ENCODE results near the gene GYS1.

GYS1 gene

DNA sequence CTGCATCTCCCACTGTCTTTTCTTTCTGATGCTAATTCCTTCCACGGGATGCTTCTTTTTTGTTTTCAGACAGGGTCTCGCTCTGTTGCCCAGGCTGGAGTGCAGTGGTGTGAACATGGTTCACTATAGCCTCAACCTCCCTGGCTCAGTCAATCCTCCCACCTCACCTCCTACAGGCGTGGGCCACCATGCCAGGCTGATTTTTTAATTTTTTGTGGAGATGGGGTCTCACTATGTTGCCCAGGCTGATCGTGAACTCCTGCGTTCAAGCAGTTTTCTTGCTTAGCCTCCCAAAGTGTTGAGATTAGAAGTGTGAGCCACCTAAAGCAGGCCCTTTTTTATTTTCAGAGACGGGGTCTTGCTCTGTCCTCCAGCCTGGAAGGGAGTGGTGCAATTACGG lies 4.8 kb downstream of the GYS1 start:
- no peak for DNase-seq

DNA sequence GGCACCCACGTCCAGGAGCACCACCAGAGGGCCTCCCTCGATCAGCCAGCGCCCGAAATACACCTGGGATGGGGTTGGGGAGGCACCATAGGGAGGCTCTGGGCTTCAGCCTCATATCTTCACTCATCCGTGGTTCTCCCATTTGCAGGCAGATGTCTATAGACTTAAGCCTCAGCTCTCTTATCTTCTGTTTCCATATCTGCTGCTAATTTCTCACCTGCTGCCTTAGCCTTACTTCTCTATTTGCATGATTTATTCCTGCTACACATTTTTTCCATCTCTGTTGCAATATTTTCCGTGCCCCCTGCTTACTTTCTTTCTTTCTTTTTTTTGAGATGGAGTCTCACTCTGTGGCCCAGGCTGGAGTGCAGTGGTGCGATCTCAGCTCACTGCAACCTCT lies 5.8 kb downstream of the GYS1 start:
- no peak for DNase-seq

- no peak for DNase-seq
Observed at GRCh38 chr19:48986211-48986610, 6.9 kb downstream of the GYS1 start.

DNA sequence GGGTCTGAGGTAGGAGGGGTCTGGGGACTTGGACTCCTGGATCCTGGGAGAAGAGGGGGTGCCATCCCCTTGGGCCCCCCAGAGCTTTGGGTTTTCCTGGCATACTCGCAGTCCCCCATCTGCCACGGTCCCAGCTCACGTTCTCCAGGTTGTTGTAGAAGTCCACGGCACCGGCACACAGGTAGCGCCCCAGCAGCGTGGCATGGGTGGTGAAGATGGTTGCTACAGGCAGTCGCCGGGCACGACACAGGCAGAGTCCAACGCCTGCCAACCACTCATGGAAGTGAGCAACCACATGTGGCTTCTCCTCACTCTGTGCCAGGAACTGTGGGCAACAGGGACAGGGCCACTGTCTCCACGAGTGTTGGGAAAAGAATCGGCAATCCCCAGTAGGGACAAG lies 7.4 kb downstream of the GYS1 start:
- DNase-seq, result no peak

DNA sequence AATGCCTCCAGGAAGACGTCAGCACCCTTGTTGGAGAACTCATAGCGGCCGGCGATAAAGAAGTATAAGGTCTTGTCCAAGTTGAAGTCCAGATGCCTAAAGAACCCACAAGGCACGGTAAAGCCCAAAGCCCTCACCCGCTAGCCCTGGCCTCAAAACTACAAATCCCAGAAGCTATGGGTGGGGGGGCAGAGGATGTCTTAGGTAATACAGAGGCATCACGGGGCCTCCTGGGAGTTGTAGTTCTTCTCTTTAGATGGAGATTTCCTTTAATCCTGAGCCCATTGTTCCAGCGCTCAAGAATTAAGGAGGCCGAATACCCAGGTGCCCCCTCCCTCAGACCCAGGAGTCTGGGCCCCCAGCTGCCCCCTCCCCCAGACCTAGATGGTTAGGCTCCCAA lies 10.8 kb downstream of the GYS1 start:
- DNase-seq, result no peak

- no peak for DNase-seq
Observed at GRCh38 chr19:48977061-48977460, 16.0 kb downstream of the GYS1 start.

GRCh38 chr19:48975947-48976847 lies 16.9 kb downstream of the GYS1 start:
- DNase-seq, result peak; percentile 58

GRCh38 chr19:48970923-48971395 lies 22.1 kb downstream of the GYS1 start:
- DNase-seq, result peak; percentile 83

GRCh38 chr19:48970139-48970766 lies 22.9 kb downstream of the GYS1 start:
- DNase-seq, result no peak

DNA sequence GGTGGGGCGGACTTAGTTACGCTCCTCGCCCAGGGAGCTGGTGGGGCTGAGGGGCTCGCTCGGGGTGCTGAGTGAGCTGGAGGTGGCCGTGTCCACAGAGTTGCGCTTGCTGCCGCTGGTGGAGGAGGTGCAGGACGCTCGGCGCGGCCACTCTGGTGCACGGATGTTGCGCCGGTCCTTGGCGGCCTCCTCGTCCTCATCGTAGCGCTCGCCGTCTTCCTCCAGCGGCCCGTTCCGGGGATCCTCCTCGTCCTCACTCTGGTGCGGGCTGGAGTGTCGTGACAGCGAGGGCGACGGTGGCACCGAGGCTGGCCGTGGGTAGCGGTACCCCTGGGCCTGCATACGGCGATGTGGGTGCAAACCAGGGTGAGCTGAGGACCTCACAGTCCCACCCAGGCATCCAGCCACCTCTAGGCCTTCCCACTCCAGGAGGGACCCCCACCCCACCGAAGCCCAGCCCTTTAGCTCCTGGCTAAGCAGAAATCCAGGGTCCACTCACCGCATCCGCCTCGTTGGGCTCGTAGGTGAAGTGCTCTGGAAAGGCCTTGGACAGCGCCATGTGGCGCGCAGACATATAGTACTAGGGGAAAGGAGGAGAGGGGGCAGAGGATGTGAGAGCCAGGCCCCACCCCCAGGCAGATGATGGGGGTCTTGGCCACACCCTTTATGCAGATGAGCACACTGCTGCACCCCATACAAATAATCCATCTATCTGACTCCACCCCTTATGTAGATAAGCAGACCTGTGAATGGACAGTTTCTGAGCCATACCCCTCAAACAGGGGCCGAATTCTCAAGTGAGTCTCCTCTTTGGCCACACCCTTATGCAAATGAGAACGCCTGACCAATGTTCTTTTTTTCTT lies 23.6 kb downstream of the GYS1 start:
- no peak for DNase-seq

GRCh38 chr19:48968813-48969218 lies 24.3 kb downstream of the GYS1 start:
- DNase-seq, result no peak

DNA sequence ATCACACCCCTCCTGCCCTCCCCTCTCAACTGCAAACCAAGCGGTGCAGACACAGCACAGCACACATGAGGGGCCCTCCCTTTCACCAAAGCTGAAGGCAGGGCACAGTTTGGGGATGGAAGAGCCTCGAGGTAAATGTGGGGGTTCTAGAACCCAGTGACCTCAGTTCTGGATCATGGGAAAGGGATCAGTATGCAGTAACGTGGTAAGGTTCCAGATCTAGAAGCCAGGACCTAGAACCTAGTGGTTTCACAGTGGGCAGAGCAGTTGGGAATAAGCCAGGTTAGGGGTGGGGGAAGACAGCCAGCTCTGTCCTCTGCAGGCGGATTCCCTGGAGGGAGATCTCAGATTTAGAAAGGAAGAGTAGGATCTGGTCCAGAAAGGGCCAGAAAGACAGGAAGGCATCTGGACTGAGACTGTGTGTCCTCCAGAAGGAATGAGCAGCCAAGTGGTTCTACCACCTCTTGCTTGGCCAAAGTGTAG lies 24.9 kb downstream of the GYS1 start:
- no peak for DNase-seq

GRCh38 chr19:48967346-48968178 lies 25.5 kb downstream of the GYS1 start:
- peak; percentile 37 for DNase-seq

DNA sequence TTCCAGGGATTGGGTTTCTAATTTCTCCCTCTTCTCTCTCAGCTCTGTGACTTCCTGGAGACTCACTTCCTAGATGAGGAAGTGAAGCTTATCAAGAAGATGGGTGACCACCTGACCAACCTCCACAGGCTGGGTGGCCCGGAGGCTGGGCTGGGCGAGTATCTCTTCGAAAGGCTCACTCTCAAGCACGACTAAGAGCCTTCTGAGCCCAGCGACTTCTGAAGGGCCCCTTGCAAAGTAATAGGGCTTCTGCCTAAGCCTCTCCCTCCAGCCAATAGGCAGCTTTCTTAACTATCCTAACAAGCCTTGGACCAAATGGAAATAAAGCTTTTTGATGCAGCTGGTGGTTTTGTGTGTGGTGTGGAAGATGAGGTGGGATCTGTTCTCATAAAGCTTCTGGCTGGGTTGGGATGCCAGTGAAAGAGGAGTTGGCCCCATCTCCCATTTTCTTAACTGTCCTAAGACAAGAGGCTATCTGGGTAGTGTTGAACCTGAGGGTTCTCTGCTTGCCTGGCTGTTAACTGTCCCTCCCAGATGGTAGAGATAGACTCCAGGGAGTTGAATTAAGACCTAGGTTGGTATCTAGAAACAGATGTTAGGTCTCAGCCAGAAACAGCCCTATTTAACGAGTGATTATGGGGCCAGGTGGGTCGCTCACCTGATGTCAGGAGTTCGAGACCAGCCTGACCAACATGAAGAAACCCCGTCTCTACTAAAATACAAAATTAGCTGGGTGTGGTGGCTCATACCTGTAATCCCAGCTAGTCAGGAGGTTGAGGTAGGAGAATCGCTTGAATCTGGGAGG lies 26.4 kb downstream of the GYS1 start:
- no peak for DNase-seq

DNA sequence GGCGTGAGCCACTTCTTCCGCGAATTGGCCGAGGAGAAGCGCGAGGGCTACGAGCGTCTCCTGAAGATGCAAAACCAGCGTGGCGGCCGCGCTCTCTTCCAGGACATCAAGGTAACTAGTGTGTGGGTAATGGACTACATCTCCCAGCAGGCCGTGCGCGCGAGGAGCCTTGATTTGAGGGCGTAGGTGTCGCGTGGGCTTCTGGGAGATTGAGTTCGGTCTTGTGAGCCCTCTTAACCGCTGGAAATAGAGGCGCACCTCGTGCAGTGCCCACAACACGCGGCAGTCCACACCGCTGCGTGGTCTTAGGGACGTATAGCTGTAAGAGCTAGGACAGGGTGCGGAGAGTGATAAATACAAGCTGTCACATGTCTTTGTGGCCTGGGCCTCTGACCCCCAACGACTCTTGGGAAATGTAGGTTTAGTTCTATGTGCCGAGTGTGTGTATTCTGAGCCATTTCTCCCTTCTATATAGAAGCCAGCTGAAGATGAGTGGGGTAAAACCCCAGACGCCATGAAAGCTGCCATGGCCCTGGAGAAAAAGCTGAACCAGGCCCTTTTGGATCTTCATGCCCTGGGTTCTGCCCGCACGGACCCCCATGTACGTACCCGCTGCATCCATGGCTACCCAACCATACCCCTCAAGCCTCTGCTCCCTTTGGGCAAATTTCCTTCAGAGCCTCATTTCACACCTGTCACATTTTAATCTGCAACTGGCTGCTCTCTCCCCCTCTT lies 27.1 kb downstream of the GYS1 start:
- DNase-seq, result peak; percentile 91

- peak; percentile 93 for DNase-seq
Observed at GRCh38 chr19:48965040-48965805, 27.9 kb downstream of the GYS1 start, which contains the start of gene FTL. Gene FTL, plus strand, starts transcription at chr19:48965309. Its CDS starts 199 bp downstream, at chr19:48965508.

DNA sequence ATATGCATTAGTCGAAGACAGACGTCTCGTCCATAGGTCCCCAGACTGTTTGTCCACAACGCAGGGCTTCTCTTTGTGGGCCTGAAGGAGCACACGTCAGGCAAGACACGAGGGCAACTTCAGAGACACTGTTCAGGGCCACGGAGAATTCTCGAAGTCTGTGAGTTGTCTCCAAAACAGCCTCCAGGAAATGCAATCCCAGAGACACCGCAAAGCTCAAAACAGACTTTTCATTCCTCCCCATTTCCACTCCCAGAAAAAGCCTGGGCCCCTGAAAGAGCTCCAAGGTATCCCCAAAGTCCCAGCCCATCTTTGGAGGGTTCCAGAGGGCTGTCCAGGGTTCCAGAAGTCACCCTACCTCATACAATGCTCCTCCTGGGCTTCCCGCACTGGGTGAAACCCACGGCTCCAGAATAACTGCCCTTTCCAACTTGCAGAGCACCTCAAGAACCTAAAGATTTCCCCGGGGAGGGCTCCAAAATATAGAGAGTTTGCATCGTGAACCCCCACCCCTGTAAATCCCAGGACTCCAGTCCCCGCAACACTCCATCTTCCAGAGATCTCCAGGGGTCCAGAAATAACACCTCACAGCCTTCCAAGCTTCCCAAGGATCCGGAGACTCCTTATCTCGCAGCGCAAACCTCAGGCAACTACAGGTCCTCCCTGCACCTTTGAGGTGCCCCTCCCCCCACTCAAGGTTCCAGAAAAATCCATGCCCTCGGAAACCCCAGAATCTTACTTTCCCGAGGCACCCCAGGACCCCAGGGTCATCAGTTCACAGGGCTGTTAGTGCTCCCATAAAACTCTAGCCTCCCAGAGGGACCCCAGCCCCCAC lies 28.7 kb downstream of the GYS1 start:
- DNase-seq, result no peak

DNA sequence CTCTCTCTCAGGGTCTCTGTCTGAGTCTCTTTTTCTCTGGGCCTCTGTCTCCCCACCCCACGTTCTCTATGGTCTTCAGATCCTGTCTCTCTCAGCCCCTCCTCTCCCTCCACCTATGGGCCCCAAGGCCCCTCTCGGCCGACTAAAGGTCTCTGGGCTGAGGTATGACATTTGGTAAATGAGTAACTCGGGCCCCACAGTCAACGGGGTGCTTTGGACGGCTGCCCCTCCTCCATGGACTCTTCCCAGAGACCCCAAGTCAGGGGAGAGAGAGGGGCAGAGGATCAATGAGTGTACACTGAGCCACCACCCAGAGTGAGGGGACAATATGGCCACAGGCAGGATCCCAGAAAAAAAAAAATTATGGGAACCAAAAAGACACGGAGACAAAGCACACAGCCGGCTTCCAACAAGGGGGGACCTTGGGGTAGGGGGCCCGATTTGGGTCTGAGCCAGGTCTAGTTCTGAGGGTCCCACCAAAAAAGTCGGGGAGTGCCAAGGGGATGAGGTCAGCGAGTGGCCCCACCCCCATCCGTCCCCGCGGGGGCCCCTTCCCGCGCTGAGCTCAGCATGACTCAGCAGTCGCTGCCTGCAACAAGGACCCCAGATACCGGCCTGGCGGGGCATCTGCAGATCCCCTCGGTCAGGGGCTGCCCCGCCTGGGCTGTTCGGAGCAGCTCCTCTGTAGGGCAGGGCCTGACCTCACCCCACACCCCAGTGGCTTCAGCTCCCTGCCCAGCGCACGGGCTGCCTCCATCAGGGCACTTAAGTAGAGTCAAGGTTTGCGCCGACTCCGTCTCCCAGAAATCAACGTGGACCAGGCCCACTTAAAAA lies 29.5 kb downstream of the GYS1 start:
- DNase-seq, result peak; percentile 61
